ENCODE results near the gene DMRTC1. TPM values are rescaled to one million over a fixed set of nuclear protein-coding genes. Genes with fewer than 3 reads are reported as not detected.
"Not testable (repeated sequence)": the region's sequence is repeated elsewhere in the genome, so short reads cannot be mapped to it uniquely, and the experiment has no call there.

Gene DMRTC1
- total RNA-seq, 2 experiments from 2014 or later = 0.50 to 0.85 TPM

- H3K4me3 Mint-ChIP-seq; POLR2A ChIA-PET; H3K27ac ChIP-seq (ENCODE audit: low read depth in 1 of 2, low read length in 2 of 2); ATAC-seq (ENCODE audit: poor library complexity); DNase-seq; H3K4me1 ChIP-seq (ENCODE audit: insufficient read depth, low read length); H3K36me3 Mint-ChIP-seq (ENCODE audit: low read depth); H3K27ac Mint-ChIP-seq; H3K9me3 ChIP-seq (ENCODE audit: control insufficient read depth in 1 of 2, insufficient read depth in 1 of 2, low read length in 2 of 2); CTCF ChIA-PET; intact Hi-C loops (cut with DNase I, micrococcal nuclease); H3K36me3 ChIP-seq (ENCODE audit: insufficient read depth, low read length); H3K4me1 Mint-ChIP-seq (ENCODE audit: low read depth); H3K9me3 Mint-ChIP-seq; H3K27me3 ChIP-seq (ENCODE audit: control insufficient read depth in 1 of 2, insufficient read depth in 2 of 2, low read length in 2 of 2); H3K27me3 Mint-ChIP-seq; H3K4me3 ChIP-seq (ENCODE audit: low read length): not testable (repeated sequence)
These were observed 60.7 kb downstream of the DMRTC1 start for GRCh38 chrX:72882898-72883297.

- H3K27me3 Mint-ChIP-seq; H3K27ac ChIP-seq (ENCODE audit: low read depth in 1 of 2, low read length in 2 of 2); ATAC-seq (ENCODE audit: poor library complexity): not testable (repeated sequence)
These were observed 106.1 kb downstream of the DMRTC1 start for GRCh38 chrX:72837532-72837931.

DNA sequence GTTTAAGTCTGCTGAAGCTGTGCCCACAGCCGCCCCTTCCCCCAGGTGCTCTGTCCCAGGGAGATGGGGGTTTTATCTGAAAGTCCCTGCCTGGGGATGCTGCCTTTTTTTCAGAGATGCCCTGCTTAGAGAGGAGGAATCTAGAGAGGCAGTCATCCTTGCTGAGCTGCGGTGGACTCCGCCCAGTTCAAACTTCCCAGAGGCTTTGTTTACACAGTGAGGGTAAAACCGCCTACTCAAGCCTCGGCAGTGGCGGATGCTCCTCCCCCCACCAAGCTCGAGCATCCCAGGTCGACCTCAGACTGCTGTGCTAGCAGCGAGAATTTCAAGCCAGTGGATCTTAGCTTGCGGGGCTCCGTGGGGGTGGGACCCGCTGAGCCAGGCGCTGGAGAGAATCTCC is 112.9 kb downstream of the DMRTC1 start:
- DNase-seq; H3K27ac ChIP-seq (ENCODE audit: low read depth in 1 of 2, low read length in 2 of 2); H3K27me3 ChIP-seq (ENCODE audit: control insufficient read depth in 1 of 2, insufficient read depth in 2 of 2, low read length in 2 of 2); H3K4me3 ChIP-seq (ENCODE audit: low read length); H3K9me3 Mint-ChIP-seq; intact Hi-C loops (cut with DNase I, micrococcal nuclease); H3K9me3 ChIP-seq (ENCODE audit: control insufficient read depth in 1 of 2, insufficient read depth in 1 of 2, low read length in 2 of 2); H3K36me3 ChIP-seq (ENCODE audit: insufficient read depth, low read length); H3K27ac Mint-ChIP-seq; H3K36me3 Mint-ChIP-seq (ENCODE audit: low read depth); POLR2A ChIA-PET; H3K4me1 Mint-ChIP-seq (ENCODE audit: low read depth); ATAC-seq (ENCODE audit: poor library complexity); CTCF ChIA-PET; H3K4me1 ChIP-seq (ENCODE audit: insufficient read depth, low read length); H3K4me3 Mint-ChIP-seq; H3K27me3 Mint-ChIP-seq: not testable (repeated sequence)

More at GRCh38 chrX:72837532-72837931, 106.1 kb downstream of the DMRTC1 start:
- H3K9me3 ChIP-seq (ENCODE audit: control insufficient read depth in 1 of 2, insufficient read depth in 1 of 2, low read length in 2 of 2); H3K4me1 ChIP-seq (ENCODE audit: insufficient read depth, low read length); H3K36me3 Mint-ChIP-seq (ENCODE audit: low read depth); DNase-seq; POLR2A ChIA-PET; H3K9me3 Mint-ChIP-seq; H3K27me3 ChIP-seq (ENCODE audit: control insufficient read depth in 1 of 2, insufficient read depth in 2 of 2, low read length in 2 of 2); H3K4me3 Mint-ChIP-seq; CTCF ChIA-PET; H3K36me3 ChIP-seq (ENCODE audit: insufficient read depth, low read length); intact Hi-C loops (cut with DNase I, micrococcal nuclease); H3K4me1 Mint-ChIP-seq (ENCODE audit: low read depth); H3K27ac Mint-ChIP-seq; H3K4me3 ChIP-seq (ENCODE audit: low read length): not testable (repeated sequence)

Other genes starting within 250 kb of the DMRTC1 start
- gene PHKA1, start 229.5 kb downstream of the DMRTC1 start, total RNA-seq = under 1 TPM; 0.39 to 0.63 TPM
- gene DMRTC1B, start 166.9 kb downstream of the DMRTC1 start, total RNA-seq = 1 to 10 TPM; 2.0 to 2.3 TPM
- not detected for gene FAM236B, start 161.2 kb downstream of the DMRTC1 start, total RNA-seq
- not detected for gene FAM236D, start 135.6 kb downstream of the DMRTC1 start, total RNA-seq
- not detected for gene FAM236C, start 31.2 kb downstream of the DMRTC1 start, total RNA-seq
- gene FAM236A, start 5.6 kb downstream of the DMRTC1 start, total RNA-seq = not detected
- gene PABPC1L2B, start 59.1 kb upstream of the DMRTC1 start, total RNA-seq = not detected
- gene PABPC1L2A, start 135.7 kb upstream of the DMRTC1 start, total RNA-seq = not detected

Measured in CD4-positive, alpha-beta T cell (primary cell).